IMR-90 (cell line): ENCODE results near the gene KIAA1328. TPM values are rescaled to one million over a fixed set of nuclear protein-coding genes. Genes with fewer than 3 reads are reported as not detected.

Experiments
- ATAC-seq: fragments of 200-7000 bp; cut with Tn5 transposase; 2 replicates; pipeline ENCODE4 v1.9.1; 2020; ENCODE audit warnings: low read depth, mild to moderate bottlenecking, moderate library complexity
- BruUV-seq: library from RNA; stranded (reverse); fragments of 400-500 nt; replicated peaks from 2 replicates; lab custom pipeline; 2021; lab: Mats Ljungman, UMichigan
- CTCF ChIA-PET: fragments of 300-600 bp; formaldehyde crosslinking; extraction: SDS; loops from one replicate; lab custom pipeline; 2021; ENCODE audit warnings: antibody characterized with exemption; lab: Yijun Ruan, JAX
- POLR2A ChIA-PET: fragments of 300-600 bp; sonication (Branson Sonifier 250); formaldehyde crosslinking; loops from one replicate; lab custom pipeline; 2022; ENCODE audit warnings: antibody characterized with exemption; ENCODE audit not compliant: unreplicated experiment; lab: Charles Lee
- DNase-seq: peaks from one replicate; pipeline ENCODE4 v3.0.0; 2013
- H2AFZ ChIP-seq: replicated peaks from 2 replicates; pipeline ENCODE3; 2013; ENCODE audit warnings: low read length, mild to moderate bottlenecking; ENCODE audit not compliant: poor library complexity
- H2AK5ac ChIP-seq: 2 replicates; pipeline ENCODE4 v1.6.1; 2013; ENCODE audit warnings: low read depth, low read length, inconsistent platforms
- H2AK9ac ChIP-seq: replicated peaks from 2 replicates; pipeline ENCODE3; 2013; ENCODE audit warnings: mild to moderate bottlenecking, low read depth, low read length, moderate library complexity; ENCODE audit not compliant: poor library complexity
- H2BK120ac ChIP-seq: 2 replicates; pipeline ENCODE4 v1.6.1; 2013; ENCODE audit warnings: low read depth, low read length, inconsistent platforms
- H2BK15ac ChIP-seq: 3 replicates; pipeline ENCODE4 v1.6.1; 2013; ENCODE audit warnings: low read depth, low read length, inconsistent platforms
- H2BK20ac ChIP-seq: 2 replicates; pipeline ENCODE4 v1.6.1; 2013; ENCODE audit warnings: low read depth, mild to moderate bottlenecking, inconsistent platforms, low read length, moderate library complexity
- H2BK5ac ChIP-seq: 2 replicates; pipeline ENCODE4 v1.6.1; 2013; ENCODE audit warnings: mild to moderate bottlenecking, low read depth, low read length, inconsistent platforms; ENCODE audit not compliant: poor library complexity, severe bottlenecking
- H3K14ac ChIP-seq: replicated peaks from 2 replicates; pipeline ENCODE4 v1.6.1; 2013; ENCODE audit warnings: low read depth, low read length, inconsistent platforms
- H3K18ac ChIP-seq: 2 replicates; pipeline ENCODE4 v1.6.1; 2013; ENCODE audit warnings: low read depth, low read length, control low read depth
- H3K23ac ChIP-seq: 2 replicates; pipeline ENCODE4 v1.6.1; 2013; ENCODE audit warnings: low read depth, low read length, inconsistent platforms
- H3K27ac ChIP-seq: 2 replicates; pipeline ENCODE4 v1.5.1; 2013; ENCODE audit warnings: mild to moderate bottlenecking, control low read depth, low read length; ENCODE audit not compliant: insufficient read depth
- H3K27me3 ChIP-seq: 2 replicates; pipeline ENCODE4 v1.6.1; 2013; ENCODE audit warnings: low read length; ENCODE audit not compliant: control insufficient read depth, insufficient read depth
- H3K36me3 ChIP-seq: 2 replicates; pipeline ENCODE4 v1.6.1; 2013; ENCODE audit warnings: low read length, mixed read lengths; ENCODE audit not compliant: control insufficient read depth, insufficient read depth
- H3K4ac ChIP-seq: 2 replicates; pipeline ENCODE4 v1.6.1; 2013; ENCODE audit warnings: low read depth, low read length, inconsistent platforms
- H3K4me1 ChIP-seq: 2 replicates; pipeline ENCODE4 v1.6.1; 2013; ENCODE audit warnings: low read length, mixed read lengths; ENCODE audit not compliant: control insufficient read depth, insufficient read depth
- H3K4me2 ChIP-seq: 2 replicates; pipeline ENCODE4 v1.6.1; 2013; ENCODE audit warnings: low read depth, mild to moderate bottlenecking, control low read depth, low read length, moderate library complexity
- H3K4me3 ChIP-seq: 2 replicates; pipeline ENCODE4 v1.5.1; 2013; ENCODE audit warnings: low read depth, mild to moderate bottlenecking, control low read depth, low read length, moderate library complexity; ENCODE audit not compliant: insufficient read depth
- H3K56ac ChIP-seq: 2 replicates; pipeline ENCODE4 v1.6.1; 2013; ENCODE audit warnings: low read length, inconsistent platforms; ENCODE audit not compliant: insufficient read depth; ENCODE audit errors: extremely low read depth
- H3K79me1 ChIP-seq, 2 experiments: 2 replicates each; pipeline ENCODE4 v1.6.1; 2013; ENCODE audit warnings: low read length in 2 of 2, inconsistent platforms in 1 of 2, low read depth in 1 of 2
- H3K9ac ChIP-seq: 2 replicates; pipeline ENCODE4 v1.6.1; 2013; ENCODE audit warnings: low read depth, low read length, control low read depth
- H3K9me1 ChIP-seq: 2 replicates; pipeline ENCODE4 v1.6.1; 2013; ENCODE audit warnings: low read length, inconsistent platforms; ENCODE audit not compliant: insufficient read depth
- H3K9me3 ChIP-seq: 2 replicates; pipeline ENCODE4 v1.6.1; 2013; ENCODE audit warnings: low read length; ENCODE audit not compliant: control insufficient read depth, insufficient read depth
- H4K20me1 ChIP-seq: 2 replicates; pipeline ENCODE4 v1.6.1; 2013; ENCODE audit warnings: low read length, inconsistent platforms; ENCODE audit not compliant: insufficient read depth
- H4K5ac ChIP-seq: 2 replicates; pipeline ENCODE4 v1.6.1; 2013; ENCODE audit warnings: mild to moderate bottlenecking, low read depth, low read length, control low read depth
- H4K8ac ChIP-seq, 2 experiments: 2 replicates each; pipeline ENCODE4 v1.6.1; 2013; ENCODE audit warnings: low read depth in 2 of 2, low read length in 2 of 2, control low read depth in 1 of 2, inconsistent platforms in 1 of 2
- H4K91ac ChIP-seq: 2 replicates; pipeline ENCODE4 v1.6.1; 2013; ENCODE audit warnings: low read depth, low read length, inconsistent platforms; ENCODE audit not compliant: insufficient read depth
- BHLHE40 ChIP-seq: fragments of 150-350 bp; IDR thresholded peaks from 2 replicates; pipeline ENCODE4 v1.6.1; 2016; ENCODE audit warnings: mild to moderate bottlenecking, low read depth, low read length
- CEBPB ChIP-seq: IDR thresholded peaks from 2 replicates; pipeline ENCODE4 v1.6.1; 2012; ENCODE audit warnings: low read depth, low read length, improper control_type of control experiment
- CHD1 ChIP-seq: IDR thresholded peaks from 2 replicates; pipeline ENCODE4 v1.6.1; 2012; ENCODE audit warnings: low read depth, low read length, improper control_type of control experiment
- FOS ChIP-seq: fragments of 150-350 bp; IDR thresholded peaks from 2 replicates; pipeline ENCODE4 v1.6.1; 2016; ENCODE audit warnings: low read depth, low read length
- MAFK ChIP-seq: IDR thresholded peaks from 2 replicates; pipeline ENCODE4 v1.6.1; 2012; ENCODE audit warnings: low read depth, low read length, improper control_type of control experiment
- MAZ ChIP-seq: IDR thresholded peaks from 2 replicates; pipeline ENCODE4 v1.6.1; 2012; ENCODE audit warnings: low read depth, mild to moderate bottlenecking, low read length, improper control_type of control experiment, moderate library complexity, borderline replicate concordance
- MXI1 ChIP-seq: IDR thresholded peaks from 2 replicates; pipeline ENCODE4 v1.6.1; 2012; ENCODE audit warnings: low read depth, mild to moderate bottlenecking, low read length, moderate library complexity, borderline replicate concordance
- POLR2A ChIP-seq: IDR thresholded peaks from 2 replicates; pipeline ENCODE4 v1.6.1; 2012; ENCODE audit warnings: mild to moderate bottlenecking, low read depth, low read length
- RAD21 ChIP-seq: IDR thresholded peaks from 2 replicates; pipeline ENCODE4 v1.6.1; 2012; ENCODE audit warnings: low read length, improper control_type of control experiment
- RCOR1 ChIP-seq: IDR thresholded peaks from 2 replicates; pipeline ENCODE4 v1.6.1; 2012; ENCODE audit warnings: mild to moderate bottlenecking, low read length, improper control_type of control experiment; ENCODE audit not compliant: insufficient replicate concordance
- RFX5 ChIP-seq: IDR thresholded peaks from 2 replicates; pipeline ENCODE4 v1.8.0; 2012; ENCODE audit warnings: low read depth, mild to moderate bottlenecking, low read length, moderate library complexity
- SMC3 ChIP-seq: fragments of 150-350 bp; IDR thresholded peaks from 2 replicates; pipeline ENCODE4 v1.6.1; 2016; ENCODE audit warnings: low read depth, mild to moderate bottlenecking, antibody characterized with exemption, low read length, moderate library complexity
- WGBS, 2 experiments: methylation state at CpG; one replicate each; pipeline versions ENCODE4 v1.1.5 to v1.1.7; 2013; ENCODE audit warnings: missing lambda C conversion rate in 2 of 2; ENCODE audit not compliant: insufficient read length in 1 of 2; ENCODE audit errors: extremely low coverage in 2 of 2; 5-methylcytosine and 5-hydroxymethylcytosine counted together
- dilution Hi-C: fragments of 300-500 bp; cut with HindIII; formaldehyde crosslinking; loops from one replicate; pipeline ENCODE4 v1.14.3; 2018; ENCODE audit warnings: low sequenced_read_pairs; ENCODE audit not compliant: unreplicated experiment
- in situ Hi-C: fragments of 300-500 bp; cut with MboI; formaldehyde crosslinking; loops from 3 replicates; pipeline ENCODE4 v1.14.3; 2019; ENCODE audit warnings: low sequenced_read_pairs, inconsistent platforms, mixed read lengths
- intact Hi-C: fragments of 100-400 bp; cut with micrococcal nuclease; formaldehyde crosslinking; loops from 2 replicates; pipeline ENCODE4 v1.10.0; 2022
- polyA plus RNA-seq, 3 experiments: library from polyadenylated mRNA; depleted of rRNA; stranded (reverse); fragments of >200 nt; gene quantifications; 2 replicates each; pipeline ENCODE4 v1.2.3, GENCODE V29; 2012; ENCODE audit warnings: low replicate concordance in 1 of 3
- total RNA-seq: library from RNA; depleted of rRNA; stranded (reverse); fragments of >200 nt; gene quantifications from 2 replicates; pipeline ENCODE4 v1.2.3, GENCODE V29; 2012
- TF ChIP-seq, protein P1 (sequence below): conservative IDR thresholded peaks from 2 replicates; pipeline ENCODE4 v1.5.1; 2012; ENCODE audit warnings: mild to moderate bottlenecking, low read depth, low read length, improper control_type of control experiment
- TF ChIP-seq, protein P2 (sequence below): fragments of 150-350 bp; IDR thresholded peaks from 2 replicates; pipeline ENCODE4 v1.6.1; 2016; ENCODE audit warnings: low read depth, mild to moderate bottlenecking, low read length, moderate library complexity, borderline replicate concordance
- TF ChIP-seq, protein P3 (sequence below): fragments of 150-350 bp; IDR thresholded peaks from 2 replicates; pipeline ENCODE4 v1.6.1; 2017; ENCODE audit warnings: mild to moderate bottlenecking, antibody characterized with exemption, low read length, low read depth

KIAA1328 gene
- total and polyA plus RNA-seq, 2 of the 4 experiments (the other 2 are of a cell fraction), result 2.4 to 7.0 TPM

DNA sequence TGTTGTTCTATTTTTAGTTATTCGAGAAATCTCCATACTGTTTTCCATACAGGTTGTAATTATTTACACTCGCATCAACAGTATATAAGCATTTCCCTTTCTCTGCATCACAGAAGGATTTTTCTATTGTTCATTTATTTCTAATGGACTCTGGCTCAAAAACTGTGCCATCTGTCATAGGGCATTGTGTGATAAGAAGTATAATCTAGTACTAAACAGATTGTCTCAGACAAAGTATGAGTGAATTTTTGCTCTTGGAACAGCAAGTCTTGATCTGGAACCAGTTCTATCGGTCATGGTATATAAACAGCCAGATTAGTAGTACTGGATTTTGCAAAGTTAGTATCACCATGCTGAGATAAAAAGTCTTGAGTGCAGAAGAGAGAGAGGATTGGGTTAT is 145.8 kb downstream of the KIAA1328 start:
- Histone ChIP-seq H3K4me3 (no peak overlapping the region), H2BK120ac (no peak overlapping the region), H4K8ac (no peak overlapping the region), H2BK15ac (no peak overlapping the region), H3K4me2 (no peak overlapping the region), H3K9me1 (no peaks in the 10 kb centered on the region), H3K9ac (no peak overlapping the region), H2BK5ac (no peak overlapping the region), H3K27me3 (no peaks in the 10 kb centered on the region), H3K18ac (no peak overlapping the region), H2BK20ac (no peak overlapping the region), H2AK9ac (no peak overlapping the region), H4K20me1 (no peaks in the 10 kb centered on the region), H3K56ac (no peak overlapping the region), H3K14ac (no peak overlapping the region), H4K5ac (no peak overlapping the region), H3K9me3 (no peaks in the 10 kb centered on the region), H3K79me1 (no peaks in the 10 kb centered on the region), H3K4ac (no peak overlapping the region), H3K27ac (no peak overlapping the region), H2AFZ (no peak overlapping the region), H4K91ac (no peak overlapping the region), H3K36me3 (no peaks in the 10 kb centered on the region), H3K4me1 (no peaks in the 10 kb centered on the region), H2AK5ac (no peak overlapping the region), H3K23ac (no peak overlapping the region)
- no CpG with 5 or more reads among the region's 3 CpGs for WGBS, 2 experiments
- DNase-seq (no peak), ATAC-seq (no peak)
- CTCF ChIA-PET, result no interaction called here
- intact Hi-C loops (no loop called here), in situ Hi-C loops (no loop called here), dilution Hi-C loops (no loop called here)
- TF ChIP-seq CHD1 (no peak), BHLHE40 (no peak), FOS (no peak), MAFK (no peak), RAD21 (no peak), MXI1 (no peak), POLR2A (no peak), CEBPB (no peak), SMC3 (no peak), MAZ (no peak), RFX5 (no peak), RCOR1 (no peak)
- TF ChIP-seq, protein P1, sequence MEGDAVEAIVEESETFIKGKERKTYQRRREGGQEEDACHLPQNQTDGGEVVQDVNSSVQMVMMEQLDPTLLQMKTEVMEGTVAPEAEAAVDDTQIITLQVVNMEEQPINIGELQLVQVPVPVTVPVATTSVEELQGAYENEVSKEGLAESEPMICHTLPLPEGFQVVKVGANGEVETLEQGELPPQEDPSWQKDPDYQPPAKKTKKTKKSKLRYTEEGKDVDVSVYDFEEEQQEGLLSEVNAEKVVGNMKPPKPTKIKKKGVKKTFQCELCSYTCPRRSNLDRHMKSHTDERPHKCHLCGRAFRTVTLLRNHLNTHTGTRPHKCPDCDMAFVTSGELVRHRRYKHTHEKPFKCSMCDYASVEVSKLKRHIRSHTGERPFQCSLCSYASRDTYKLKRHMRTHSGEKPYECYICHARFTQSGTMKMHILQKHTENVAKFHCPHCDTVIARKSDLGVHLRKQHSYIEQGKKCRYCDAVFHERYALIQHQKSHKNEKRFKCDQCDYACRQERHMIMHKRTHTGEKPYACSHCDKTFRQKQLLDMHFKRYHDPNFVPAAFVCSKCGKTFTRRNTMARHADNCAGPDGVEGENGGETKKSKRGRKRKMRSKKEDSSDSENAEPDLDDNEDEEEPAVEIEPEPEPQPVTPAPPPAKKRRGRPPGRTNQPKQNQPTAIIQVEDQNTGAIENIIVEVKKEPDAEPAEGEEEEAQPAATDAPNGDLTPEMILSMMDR, result no peak
- TF ChIP-seq, protein P2, sequence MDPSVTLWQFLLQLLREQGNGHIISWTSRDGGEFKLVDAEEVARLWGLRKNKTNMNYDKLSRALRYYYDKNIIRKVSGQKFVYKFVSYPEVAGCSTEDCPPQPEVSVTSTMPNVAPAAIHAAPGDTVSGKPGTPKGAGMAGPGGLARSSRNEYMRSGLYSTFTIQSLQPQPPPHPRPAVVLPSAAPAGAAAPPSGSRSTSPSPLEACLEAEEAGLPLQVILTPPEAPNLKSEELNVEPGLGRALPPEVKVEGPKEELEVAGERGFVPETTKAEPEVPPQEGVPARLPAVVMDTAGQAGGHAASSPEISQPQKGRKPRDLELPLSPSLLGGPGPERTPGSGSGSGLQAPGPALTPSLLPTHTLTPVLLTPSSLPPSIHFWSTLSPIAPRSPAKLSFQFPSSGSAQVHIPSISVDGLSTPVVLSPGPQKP, result no peak
- TF ChIP-seq, protein P3, sequence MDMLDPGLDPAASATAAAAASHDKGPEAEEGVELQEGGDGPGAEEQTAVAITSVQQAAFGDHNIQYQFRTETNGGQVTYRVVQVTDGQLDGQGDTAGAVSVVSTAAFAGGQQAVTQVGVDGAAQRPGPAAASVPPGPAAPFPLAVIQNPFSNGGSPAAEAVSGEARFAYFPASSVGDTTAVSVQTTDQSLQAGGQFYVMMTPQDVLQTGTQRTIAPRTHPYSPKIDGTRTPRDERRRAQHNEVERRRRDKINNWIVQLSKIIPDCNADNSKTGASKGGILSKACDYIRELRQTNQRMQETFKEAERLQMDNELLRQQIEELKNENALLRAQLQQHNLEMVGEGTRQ, result no peak
- POLR2A ChIA-PET, result no interaction called here
- no TSS peak for BruUV-seq
